Fibroblast of skin of right biceps (primary cell): Measurements from ENCODE around the gene ANXA6.

Source experiments
- DNase-seq: peaks from one replicate; pipeline ENCODE4 v3.0.0-alpha.2; 2013

The ANXA6 gene

GRCh38 chr5:151097820-151098767 is 59.5 kb downstream of the ANXA6 start:
- no peak for DNase-seq

- DNase-seq = no peak
Observed at GRCh38 chr5:151097061-151097460, 60.5 kb downstream of the ANXA6 start.

- no peak for DNase-seq
Observed at GRCh38 chr5:151096001-151096373, 61.6 kb downstream of the ANXA6 start.

GRCh38 chr5:151095341-151096000 is 62.1 kb downstream of the ANXA6 start:
- DNase-seq = no peak

- peak; percentile 40 for DNase-seq
Observed at GRCh38 chr5:151094852-151095245, 62.7 kb downstream of the ANXA6 start.

- DNase-seq = no peak
Observed at GRCh38 chr5:151094030-151094851, 63.3 kb downstream of the ANXA6 start.

- peak; percentile 96 for DNase-seq
Observed at GRCh38 chr5:151093476-151093889, 64.1 kb downstream of the ANXA6 start.

GRCh38 chr5:151092762-151093161 is 64.8 kb downstream of the ANXA6 start:
- peak; percentile 82 for DNase-seq

- no peak for DNase-seq
Observed at GRCh38 chr5:151089726-151090125, 67.9 kb downstream of the ANXA6 start.

GRCh38 chr5:151088986-151089385 is 68.6 kb downstream of the ANXA6 start:
- DNase-seq = no peak

- no peak for DNase-seq
Observed at GRCh38 chr5:151087486-151087885, 70.1 kb downstream of the ANXA6 start.

GRCh38 chr5:151086905-151087360 is 70.6 kb downstream of the ANXA6 start:
- no peak for DNase-seq

GRCh38 chr5:151086192-151086869 is 71.2 kb downstream of the ANXA6 start:
- no peak for DNase-seq

- no peak for DNase-seq
Observed at GRCh38 chr5:151085517-151086041, 72.0 kb downstream of the ANXA6 start.

GRCh38 chr5:151084363-151084762 is 73.2 kb downstream of the ANXA6 start:
- no peak for DNase-seq

GRCh38 chr5:151083081-151083676 is 74.4 kb downstream of the ANXA6 start:
- DNase-seq = no peak

GRCh38 chr5:151082282-151082902 is 75.2 kb downstream of the ANXA6 start:
- no peak for DNase-seq

GRCh38 chr5:151081431-151082281 is 75.9 kb downstream of the ANXA6 start:
- DNase-seq = peak; percentile 85

GRCh38 chr5:151080613-151081430 is 76.8 kb downstream of the ANXA6 start, which contains the start of gene TNIP1:
TSS of gene TNIP1 (minus strand) at chr5:151081034. CDS start at chr5:151065095, 15,939 bp downstream.
- peak; percentile 94 for DNase-seq
